Measurements from ENCODE around the gene CYP24A1. TPM values are rescaled to one million over a fixed set of nuclear protein-coding genes. Genes with fewer than 3 reads are reported as not detected.

Gene CYP24A1
- polyA plus RNA-seq, 4 donors, result 0.03 to 0.07 TPM; not detected in 2

DNA sequence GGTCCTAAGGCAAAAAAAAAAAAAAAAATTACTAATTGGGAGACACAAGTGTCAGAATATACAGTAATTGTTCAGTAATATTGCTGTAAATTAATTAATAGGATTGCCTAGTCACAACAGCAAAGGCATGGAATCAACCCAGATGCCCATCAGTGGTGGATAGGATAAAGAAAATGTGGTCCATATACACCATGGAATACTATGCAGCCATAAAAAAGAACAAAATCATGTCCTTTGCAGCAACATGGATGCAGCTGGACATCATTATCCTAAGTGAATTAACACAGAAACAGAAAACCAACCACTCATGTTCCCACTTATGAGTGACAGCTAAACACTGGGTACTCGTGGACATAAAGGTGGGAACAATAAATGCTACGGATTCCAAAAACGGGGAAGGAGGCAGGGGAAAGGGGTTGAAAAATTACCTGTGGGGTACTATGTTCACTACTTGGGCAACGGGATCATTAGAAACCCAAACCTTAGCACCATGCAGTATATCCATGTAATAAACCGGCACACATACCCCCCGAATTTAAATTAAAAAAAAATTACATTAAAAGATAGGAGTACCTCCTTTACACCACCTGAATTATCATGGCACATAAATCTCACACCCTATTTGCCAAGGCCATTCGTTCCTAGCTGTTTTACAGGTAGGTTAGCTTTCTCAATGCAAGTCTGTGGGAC lies 33.4 kb upstream of the CYP24A1 start:
- no peak for FAIRE-seq

DNA sequence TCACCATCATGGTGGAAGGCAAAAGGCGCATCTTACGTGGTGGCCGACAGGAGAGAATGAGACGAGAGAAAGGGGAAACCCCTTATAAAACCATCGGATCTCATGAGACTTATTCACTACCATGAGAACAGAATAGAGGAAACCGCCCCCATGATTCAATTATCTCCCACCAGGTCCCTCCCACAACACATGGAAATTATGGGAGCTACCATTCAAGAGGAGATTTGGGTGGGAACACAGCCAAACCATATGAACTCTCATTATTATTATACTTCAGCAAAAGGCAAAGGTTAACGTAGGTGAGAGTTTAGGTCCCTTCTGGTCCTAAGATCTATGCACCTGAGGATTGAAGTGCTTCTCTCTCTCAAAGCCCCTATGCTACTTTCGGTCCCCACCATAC lies 31.7 kb upstream of the CYP24A1 start:
- Histone ChIP-seq H3K4me3 (ENCODE audit: low read depth in 1 of 3, low read length in 3 of 3) (no peak overlapping the region), H3K9me3 (ENCODE audit: control insufficient read depth in 2 of 2, insufficient read depth in 1 of 2, low read depth in 1 of 2, low read length in 1 of 2) (no peaks in the 10 kb centered on the region), H3K4me1 (ENCODE audit: control insufficient read depth in 3 of 3, insufficient read depth in 2 of 3, low read depth in 1 of 3, low read length in 2 of 3) (peaks cover 0 to 9% (median 8%) of the 10 kb centered on the region in 3 donors), H3K27me3 (ENCODE audit: control insufficient read depth in 3 of 3, insufficient read depth in 3 of 3, low read length in 3 of 3) (peaks cover 0 to 3% (median 0%) of the 10 kb centered on the region in 3 donors), H3K27ac (ENCODE audit: low read depth in 1 of 3, low read length in 2 of 3) (no peak overlapping the region), H3K36me3 (ENCODE audit: control insufficient read depth in 3 of 3, insufficient read depth in 2 of 3, low read depth in 1 of 3, low read length in 3 of 3) (no peaks in the 10 kb centered on the region)
- DNase-seq (no peak), FAIRE-seq (no peak)
- 68 to 81% (median 77%) methylated on average over 8 of the region's 8 CpGs for WGBS, 3 donors

More for the DNA sequence above, 33.4 kb upstream of the CYP24A1 start:
- no peak overlapping the region for H3K27ac ChIP-seq (ENCODE audit: low read depth in 1 of 3, low read length in 2 of 3)
- DNase-seq, result no peak
- H3K4me3 ChIP-seq (ENCODE audit: low read depth in 1 of 3, low read length in 3 of 3), result peak overlapping the region in 2 of 3 donors; percentile 82 to 87
- H3K36me3 ChIP-seq (ENCODE audit: control insufficient read depth in 3 of 3, insufficient read depth in 2 of 3, low read depth in 1 of 3, low read length in 3 of 3), result no peaks in the 10 kb centered on the region
- H3K27me3 ChIP-seq (ENCODE audit: control insufficient read depth in 3 of 3, insufficient read depth in 3 of 3, low read length in 3 of 3), result no peaks in the 10 kb centered on the region
- no peaks in the 10 kb centered on the region for H3K9me3 ChIP-seq (ENCODE audit: control insufficient read depth in 2 of 2, insufficient read depth in 1 of 2, low read depth in 1 of 2, low read length in 1 of 2)
- H3K4me1 ChIP-seq (ENCODE audit: control insufficient read depth in 3 of 3, insufficient read depth in 2 of 3, low read depth in 1 of 3, low read length in 2 of 3), result peaks cover 0 to 9% (median 8%) of the 10 kb centered on the region in 3 donors
- 33 to 57% (median 42%) methylated on average over 7 of the region's 7 CpGs for WGBS, 3 donors

DNA sequence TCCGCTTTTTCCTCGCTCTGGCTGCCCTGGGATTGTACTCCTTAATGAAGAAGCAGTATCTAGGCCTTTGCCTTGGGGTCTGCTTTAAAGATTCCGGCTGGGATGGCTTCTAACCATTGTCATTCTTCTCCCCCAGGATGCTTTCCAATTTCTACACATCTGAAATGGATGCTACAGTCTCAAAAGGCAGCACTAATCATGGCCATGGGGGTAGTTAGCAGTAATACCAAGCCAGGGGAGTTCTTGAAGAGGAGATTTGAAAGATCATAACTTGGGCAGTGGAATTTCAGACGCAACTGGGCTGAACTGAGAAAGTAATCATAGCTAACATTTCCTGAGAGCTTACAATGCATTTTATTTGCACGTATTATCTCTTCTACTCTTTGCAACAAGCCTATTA lies 30.7 kb upstream of the CYP24A1 start:
- Histone ChIP-seq H3K27me3 (ENCODE audit: control insufficient read depth in 3 of 3, insufficient read depth in 3 of 3, low read length in 3 of 3) (peaks cover 0 to 3% (median 0%) of the 10 kb centered on the region in 3 donors), H3K4me3 (ENCODE audit: low read depth in 1 of 3, low read length in 3 of 3) (no peak overlapping the region), H3K27ac (ENCODE audit: low read depth in 1 of 3, low read length in 2 of 3) (no peak overlapping the region), H3K9me3 (ENCODE audit: control insufficient read depth in 2 of 2, insufficient read depth in 1 of 2, low read depth in 1 of 2, low read length in 1 of 2) (no peaks in the 10 kb centered on the region), H3K36me3 (ENCODE audit: control insufficient read depth in 3 of 3, insufficient read depth in 2 of 3, low read depth in 1 of 3, low read length in 3 of 3) (no peaks in the 10 kb centered on the region), H3K4me1 (ENCODE audit: control insufficient read depth in 3 of 3, insufficient read depth in 2 of 3, low read depth in 1 of 3, low read length in 2 of 3) (peaks cover 0 to 9% (median 8%) of the 10 kb centered on the region in 3 donors)
- WGBS, 3 donors, result 90 to 94% (median 91%) methylated on average over 5 of the region's 5 CpGs
- DNase-seq (no peak), FAIRE-seq (no peak)

DNA sequence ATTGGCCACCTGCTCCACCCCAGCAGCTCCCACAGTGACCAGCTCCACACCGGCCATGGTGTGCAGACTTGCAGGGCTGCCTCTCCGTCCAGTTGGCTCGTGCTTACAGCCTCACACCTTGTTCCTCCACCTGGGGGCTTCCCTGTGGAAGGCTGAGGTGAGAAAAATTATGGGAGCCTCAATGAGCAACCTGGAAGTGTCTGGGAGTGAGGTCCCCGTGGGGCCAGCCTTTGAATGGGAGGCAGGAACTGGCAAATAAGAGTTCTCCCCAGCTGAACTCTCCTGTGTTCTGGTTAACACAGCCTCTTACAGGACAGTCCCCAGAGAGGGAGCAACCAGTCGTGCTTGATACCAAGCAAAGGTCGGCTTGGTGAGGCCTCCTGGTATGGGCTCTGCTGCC lies 30.3 kb upstream of the CYP24A1 start:
- WGBS, 3 donors, result 63 to 81% (median 79%) methylated on average over 6 of the region's 6 CpGs
- Histone ChIP-seq H3K27me3 (ENCODE audit: control insufficient read depth in 3 of 3, insufficient read depth in 3 of 3, low read length in 3 of 3) (peaks cover 0 to 3% (median 0%) of the 10 kb centered on the region in 3 donors), H3K9me3 (ENCODE audit: control insufficient read depth in 2 of 2, insufficient read depth in 1 of 2, low read depth in 1 of 2, low read length in 1 of 2) (no peaks in the 10 kb centered on the region), H3K4me3 (ENCODE audit: low read depth in 1 of 3, low read length in 3 of 3) (no peak overlapping the region), H3K36me3 (ENCODE audit: control insufficient read depth in 3 of 3, insufficient read depth in 2 of 3, low read depth in 1 of 3, low read length in 3 of 3) (no peaks in the 10 kb centered on the region), H3K4me1 (ENCODE audit: control insufficient read depth in 3 of 3, insufficient read depth in 2 of 3, low read depth in 1 of 3, low read length in 2 of 3) (peaks cover 0 to 5% (median 4%) of the 10 kb centered on the region in 3 donors), H3K27ac (ENCODE audit: low read depth in 1 of 3, low read length in 2 of 3) (no peak overlapping the region)
- FAIRE-seq (no peak), DNase-seq (no peak)

DNA sequence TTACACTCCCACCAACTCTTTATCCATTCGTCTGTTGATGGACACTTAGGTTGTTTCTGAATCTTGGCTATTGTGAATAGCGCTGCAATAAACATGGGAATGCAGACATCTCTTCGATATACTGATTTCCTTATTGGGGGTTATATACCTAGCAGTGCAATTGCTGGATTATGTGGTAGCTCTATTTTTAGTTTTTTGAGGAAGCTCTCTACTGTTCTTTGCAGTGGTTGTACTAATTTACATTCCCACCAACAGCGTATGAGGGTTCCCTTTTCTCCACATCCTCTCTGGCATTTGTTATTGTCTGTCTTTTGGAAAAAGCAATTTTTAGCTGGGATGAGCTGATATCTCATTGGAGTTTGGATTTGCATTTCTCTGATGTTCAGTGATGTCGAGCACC lies 29.5 kb upstream of the CYP24A1 start:
- no peak for FAIRE-seq
- no peak for DNase-seq
- WGBS, 3 donors, result 29 to 49% (median 48%) methylated on average over 5 of the region's 5 CpGs
- H3K36me3 ChIP-seq (ENCODE audit: control insufficient read depth in 3 of 3, insufficient read depth in 2 of 3, low read depth in 1 of 3, low read length in 3 of 3), result no peaks in the 10 kb centered on the region
- no peak overlapping the region for H3K4me3 ChIP-seq (ENCODE audit: low read depth in 1 of 3, low read length in 3 of 3)
- H3K27me3 ChIP-seq (ENCODE audit: control insufficient read depth in 3 of 3, insufficient read depth in 3 of 3, low read length in 3 of 3), result peaks cover 0 to 3% (median 0%) of the 10 kb centered on the region in 3 donors
- no peaks in the 10 kb centered on the region for H3K4me1 ChIP-seq (ENCODE audit: control insufficient read depth in 3 of 3, insufficient read depth in 2 of 3, low read depth in 1 of 3, low read length in 2 of 3)
- no peaks in the 10 kb centered on the region for H3K9me3 ChIP-seq (ENCODE audit: control insufficient read depth in 2 of 2, insufficient read depth in 1 of 2, low read depth in 1 of 2, low read length in 1 of 2)
- H3K27ac ChIP-seq (ENCODE audit: low read depth in 1 of 3, low read length in 2 of 3), result no peak overlapping the region

DNA sequence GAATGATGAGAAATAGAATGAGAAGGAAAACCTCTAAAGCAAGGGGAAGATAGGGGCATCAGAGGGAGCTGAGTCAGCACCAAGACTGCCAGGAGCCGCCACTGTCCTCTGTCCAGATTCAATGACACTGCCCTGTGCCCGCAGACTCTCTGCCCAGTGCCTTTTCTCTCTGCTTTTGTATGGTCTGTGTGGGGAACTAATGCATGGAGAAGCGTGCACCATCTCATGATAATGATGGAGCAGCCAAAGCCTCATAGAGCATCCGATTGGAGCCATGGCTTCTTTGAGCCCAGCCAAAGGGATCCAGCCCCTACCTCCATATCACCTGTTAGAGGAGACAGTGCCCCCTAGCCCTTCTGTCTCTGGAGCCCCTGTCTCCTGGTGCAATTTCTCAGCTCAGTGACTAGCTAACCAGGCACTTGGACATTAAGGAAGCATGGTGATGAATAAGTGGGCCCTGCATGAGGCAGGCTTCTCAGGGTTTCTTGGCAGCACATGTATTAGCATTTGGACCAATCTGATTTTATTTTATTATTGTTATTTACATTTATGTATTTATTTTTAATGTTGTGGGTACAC lies 27.6 kb upstream of the CYP24A1 start:
- Histone ChIP-seq H3K27me3 (ENCODE audit: control insufficient read depth in 3 of 3, insufficient read depth in 3 of 3, low read length in 3 of 3) (peaks cover 0 to 6% (median 0%) of the 10 kb centered on the region in 3 donors), H3K9me3 (ENCODE audit: control insufficient read depth in 2 of 2, insufficient read depth in 1 of 2, low read depth in 1 of 2, low read length in 1 of 2) (no peaks in the 10 kb centered on the region), H3K36me3 (ENCODE audit: control insufficient read depth in 3 of 3, insufficient read depth in 2 of 3, low read depth in 1 of 3, low read length in 3 of 3) (no peaks in the 10 kb centered on the region), H3K4me3 (ENCODE audit: low read depth in 1 of 3, low read length in 3 of 3) (no peak overlapping the region), H3K27ac (ENCODE audit: low read depth in 1 of 3, low read length in 2 of 3) (no peak overlapping the region), H3K4me1 (ENCODE audit: control insufficient read depth in 3 of 3, insufficient read depth in 2 of 3, low read depth in 1 of 3, low read length in 2 of 3) (no peaks in the 10 kb centered on the region)
- 53 to 78% (median 73%) methylated on average over 4 of the region's 4 CpGs for WGBS, 3 donors
- FAIRE-seq (no peak), DNase-seq (no peak)

DNA sequence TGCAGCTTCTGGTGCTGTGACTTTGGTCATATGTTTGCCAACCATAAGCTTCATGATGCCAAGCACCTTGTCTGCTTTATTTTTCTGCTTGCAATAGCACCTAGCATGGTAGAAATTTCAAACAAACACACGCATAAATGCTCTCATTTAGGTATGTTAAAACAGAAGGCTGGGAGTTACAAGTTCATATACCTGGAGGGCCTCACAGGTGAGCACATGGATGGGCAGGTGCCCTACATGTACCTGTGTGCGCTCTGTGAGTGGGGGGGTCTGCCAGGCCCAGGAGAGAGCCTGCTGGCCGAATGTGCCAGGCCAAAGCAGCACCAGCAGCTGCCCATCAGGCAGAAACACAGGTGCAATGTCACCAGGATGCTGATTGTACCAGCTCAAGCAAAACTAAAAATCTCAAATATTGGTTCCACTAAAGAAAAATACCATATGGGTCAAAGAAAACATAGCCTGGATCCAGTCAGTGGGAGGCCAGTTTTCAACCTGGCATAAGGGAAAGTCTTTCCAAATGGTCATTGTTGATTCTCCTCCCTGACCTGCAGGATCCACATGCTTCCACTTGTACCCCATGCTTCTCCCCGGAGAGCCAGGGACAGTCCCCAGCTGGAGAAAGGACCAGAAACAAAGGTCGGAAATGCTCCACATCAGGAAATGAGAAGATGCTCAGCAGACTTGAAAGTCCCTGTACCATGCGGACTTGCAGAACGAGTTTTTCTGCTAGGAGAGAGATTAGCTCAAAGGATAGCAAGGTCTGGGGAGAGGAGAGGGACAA lies 26.9 kb upstream of the CYP24A1 start:
- H3K4me3 ChIP-seq (ENCODE audit: low read depth in 1 of 3, low read length in 3 of 3), result no peak overlapping the region
- H3K9me3 ChIP-seq (ENCODE audit: control insufficient read depth in 2 of 2, insufficient read depth in 1 of 2, low read depth in 1 of 2, low read length in 1 of 2), result no peaks in the 10 kb centered on the region
- no peak for FAIRE-seq
- H3K36me3 ChIP-seq (ENCODE audit: control insufficient read depth in 3 of 3, insufficient read depth in 2 of 3, low read depth in 1 of 3, low read length in 3 of 3), result no peaks in the 10 kb centered on the region
- peaks cover 0 to 6% (median 0%) of the 10 kb centered on the region in 3 donors for H3K27me3 ChIP-seq (ENCODE audit: control insufficient read depth in 3 of 3, insufficient read depth in 3 of 3, low read length in 3 of 3)
- H3K4me1 ChIP-seq (ENCODE audit: control insufficient read depth in 3 of 3, insufficient read depth in 2 of 3, low read depth in 1 of 3, low read length in 2 of 3), result no peaks in the 10 kb centered on the region
- no peak overlapping the region for H3K27ac ChIP-seq (ENCODE audit: low read depth in 1 of 3, low read length in 2 of 3)
- peak; percentile 19 to 37 for DNase-seq
- WGBS, 3 donors, result 44 to 53% (median 48%) methylated on average over 7 of the region's 7 CpGs

DNA sequence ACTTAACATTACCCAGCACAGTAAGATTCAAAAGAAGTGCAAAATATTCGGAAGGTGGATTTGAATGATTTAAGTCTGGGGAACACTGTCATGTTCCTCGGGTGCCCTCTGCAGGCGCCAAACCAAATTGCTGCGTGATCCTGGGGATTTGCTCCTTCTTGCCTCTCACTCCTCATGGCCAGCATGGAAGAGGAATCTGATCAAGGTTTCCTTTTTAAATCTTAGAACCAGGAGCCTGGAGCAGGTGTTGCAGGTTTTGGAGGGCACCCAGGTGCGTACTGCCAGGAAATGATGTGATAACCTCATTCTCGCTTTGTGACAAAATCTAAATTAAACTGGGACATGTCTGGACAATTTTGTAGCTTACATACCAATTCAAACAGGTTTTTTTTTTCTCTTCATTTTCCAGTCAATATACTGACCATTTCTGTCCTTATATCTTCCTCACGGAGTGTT lies 26.0 kb upstream of the CYP24A1 start:
- FAIRE-seq, result no peak
- 10 to 17% (median 16%) methylated on average over 7 of the region's 7 CpGs for WGBS, 3 donors
- H3K9me3 ChIP-seq (ENCODE audit: control insufficient read depth in 2 of 2, insufficient read depth in 1 of 2, low read depth in 1 of 2, low read length in 1 of 2), result no peaks in the 10 kb centered on the region

More for the DNA sequence above, 26.0 kb upstream of the CYP24A1 start:
- Histone ChIP-seq H3K4me3 (ENCODE audit: low read depth in 1 of 3, low read length in 3 of 3) (no peak overlapping the region), H3K27me3 (ENCODE audit: control insufficient read depth in 3 of 3, insufficient read depth in 3 of 3, low read length in 3 of 3) (peaks cover 0 to 6% (median 0%) of the 10 kb centered on the region in 3 donors), H3K36me3 (ENCODE audit: control insufficient read depth in 3 of 3, insufficient read depth in 2 of 3, low read depth in 1 of 3, low read length in 3 of 3) (no peaks in the 10 kb centered on the region), H3K27ac (ENCODE audit: low read depth in 1 of 3, low read length in 2 of 3) (no peak overlapping the region), H3K4me1 (ENCODE audit: control insufficient read depth in 3 of 3, insufficient read depth in 2 of 3, low read depth in 1 of 3, low read length in 2 of 3) (no peaks in the 10 kb centered on the region)
- peak; percentile 75 to 78 for DNase-seq
